Left ventricle myocardium inferior (tissue), 1 donor: ENCODE data around the gene RAB29. TPM values are rescaled to one million over a fixed set of nuclear protein-coding genes. Genes with fewer than 3 reads are reported as not detected.

ENCODE experiments used
- DNase-seq: peaks from one replicate; pipeline ENCODE4 v3.0.0-alpha.2; 2020
- H3K27ac ChIP-seq: fragments of 200-600 bp; replicated peaks from 2 replicates; pipeline ENCODE4 v1.8.0; 2021
- H3K27me3 ChIP-seq: fragments of 200-600 bp; 2 replicates; pipeline ENCODE4 v1.8.0; 2021; ENCODE audit warnings: low read depth
- H3K36me3 ChIP-seq: fragments of 200-600 bp; 2 replicates; pipeline ENCODE4 v1.8.0; 2021
- H3K4me1 ChIP-seq: fragments of 200-600 bp; 2 replicates; pipeline ENCODE4 v1.8.0; 2021
- H3K4me3 ChIP-seq: fragments of 200-600 bp; 2 replicates; pipeline ENCODE4 v1.8.0; 2021; ENCODE audit warnings: mild to moderate bottlenecking, moderate library complexity
- H3K9me3 ChIP-seq: fragments of 200-600 bp; replicated peaks from 2 replicates; pipeline ENCODE4 v1.8.0; 2021
- intact Hi-C: fragments of 100-400 bp; cut with micrococcal nuclease; formaldehyde crosslinking; loops from one replicate; pipeline ENCODE4 v1.11.0; 2022
- total RNA-seq: library from RNA; stranded (reverse); fragmentation: NEBNext Ultra II Directional; extraction: Animal tissue kit (Norgen Biotek cat#: 25700); gene quantifications from one replicate; pipeline ENCODE4 v1.2.1, GENCODE V29; 2021
- TF ChIP-seq, protein P1 (sequence below): fragments of 200-600 bp; IDR thresholded peaks from 2 replicates; pipeline ENCODE4 v1.8.0; 2021; ENCODE audit warnings: antibody characterized with exemption, mild to moderate bottlenecking, borderline replicate concordance
- donor health status: DM: no; HTN: yes; CAD: no; lungs with severe emphysema.

RAB29 gene
- total RNA-seq, 1 donor from 2014 or later, result 13.7 TPM

DNA sequence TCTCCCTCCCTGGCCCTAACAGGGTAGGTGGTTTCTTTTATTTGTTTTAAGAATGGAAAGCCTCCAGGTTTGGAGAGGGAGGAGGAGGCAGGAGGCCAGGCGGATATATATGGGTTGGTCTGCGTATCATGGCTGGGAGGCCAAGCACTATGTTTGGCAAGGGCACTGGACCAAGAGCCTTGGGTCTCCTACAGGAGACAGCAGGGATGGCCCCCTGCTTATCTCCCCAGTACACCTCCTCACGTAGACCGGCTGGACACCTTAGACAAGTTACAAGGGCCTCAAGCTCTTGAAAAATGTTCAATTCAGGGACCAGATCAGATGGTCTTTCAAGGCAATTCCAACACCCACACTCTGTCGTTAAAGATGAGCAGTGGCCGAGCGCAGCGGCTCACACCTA is 26.8 kb upstream of the RAB29 start:
- H3K36me3 ChIP-seq, result peaks cover 70% of the 10 kb centered on the region
- H3K4me1 ChIP-seq, result peaks cover 94% of the 10 kb centered on the region
- TF ChIP-seq, protein P1, sequence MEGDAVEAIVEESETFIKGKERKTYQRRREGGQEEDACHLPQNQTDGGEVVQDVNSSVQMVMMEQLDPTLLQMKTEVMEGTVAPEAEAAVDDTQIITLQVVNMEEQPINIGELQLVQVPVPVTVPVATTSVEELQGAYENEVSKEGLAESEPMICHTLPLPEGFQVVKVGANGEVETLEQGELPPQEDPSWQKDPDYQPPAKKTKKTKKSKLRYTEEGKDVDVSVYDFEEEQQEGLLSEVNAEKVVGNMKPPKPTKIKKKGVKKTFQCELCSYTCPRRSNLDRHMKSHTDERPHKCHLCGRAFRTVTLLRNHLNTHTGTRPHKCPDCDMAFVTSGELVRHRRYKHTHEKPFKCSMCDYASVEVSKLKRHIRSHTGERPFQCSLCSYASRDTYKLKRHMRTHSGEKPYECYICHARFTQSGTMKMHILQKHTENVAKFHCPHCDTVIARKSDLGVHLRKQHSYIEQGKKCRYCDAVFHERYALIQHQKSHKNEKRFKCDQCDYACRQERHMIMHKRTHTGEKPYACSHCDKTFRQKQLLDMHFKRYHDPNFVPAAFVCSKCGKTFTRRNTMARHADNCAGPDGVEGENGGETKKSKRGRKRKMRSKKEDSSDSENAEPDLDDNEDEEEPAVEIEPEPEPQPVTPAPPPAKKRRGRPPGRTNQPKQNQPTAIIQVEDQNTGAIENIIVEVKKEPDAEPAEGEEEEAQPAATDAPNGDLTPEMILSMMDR, result no peak
- no peaks in the 10 kb centered on the region for H3K9me3 ChIP-seq
- peak overlapping the region; percentile 36 for H3K4me3 ChIP-seq
- intact Hi-C loops, result loop anchor here (10.0 kb wide), 1 partner anchor 113 kb away; no protein-coding TSS in a partner anchor
- peak overlapping the region; percentile 72 for H3K27ac ChIP-seq
- H3K27me3 ChIP-seq, result no peaks in the 10 kb centered on the region
- DNase-seq, result no peak

- DNase-seq, result no peak
- H3K27ac ChIP-seq, result peak overlapping the region; percentile 72
- no peaks in the 10 kb centered on the region for H3K9me3 ChIP-seq
- H3K36me3 ChIP-seq, result peaks cover 71% of the 10 kb centered on the region
- peak overlapping the region; percentile 36 for H3K4me3 ChIP-seq
- no peaks in the 10 kb centered on the region for H3K27me3 ChIP-seq
- intact Hi-C loops, result loop anchor here (10.0 kb wide), 1 partner anchor 114 kb away; no protein-coding TSS in a partner anchor
- H3K4me1 ChIP-seq, result peaks cover 90% of the 10 kb centered on the region
- TF ChIP-seq, protein P1, result no peak
Measured at GRCh38 chr1:205800981-205801703, 25.9 kb upstream of the RAB29 start.

- Histone ChIP-seq H3K27ac (peak overlapping the region; percentile 72), H3K27me3 (no peaks in the 10 kb centered on the region), H3K9me3 (no peaks in the 10 kb centered on the region), H3K4me3 (no peak overlapping the region), H3K4me1 (peaks cover 83% of the 10 kb centered on the region), H3K36me3 (peaks cover 71% of the 10 kb centered on the region)
- intact Hi-C loops, result loop anchor here (10.0 kb wide), 1 partner anchor 114 kb away; no protein-coding TSS in a partner anchor
- TF ChIP-seq, protein P1, result no peak
- DNase-seq, result no peak
Measured at GRCh38 chr1:205800427-205800826, 25.1 kb upstream of the RAB29 start.

GRCh38 chr1:205798577-205798976 is 23.3 kb upstream of the RAB29 start:
- peaks cover 80% of the 10 kb centered on the region for H3K36me3 ChIP-seq
- no peak overlapping the region for H3K4me3 ChIP-seq
- peaks cover 72% of the 10 kb centered on the region for H3K4me1 ChIP-seq
- TF ChIP-seq, protein P1, result no peak
- peak overlapping the region; percentile 41 for H3K27ac ChIP-seq
- DNase-seq, result no peak
- no peaks in the 10 kb centered on the region for H3K9me3 ChIP-seq
- no peaks in the 10 kb centered on the region for H3K27me3 ChIP-seq
- intact Hi-C loops, result loop anchor here (5.0 kb wide), 1 partner anchor 169 kb away; no protein-coding TSS in a partner anchor

GRCh38 chr1:205797168-205797567 is 21.9 kb upstream of the RAB29 start:
- intact Hi-C loops, result loop anchor here (5.0 kb wide), 1 partner anchor 170 kb away; no protein-coding TSS in a partner anchor
- H3K4me1 ChIP-seq, result peaks cover 66% of the 10 kb centered on the region
- no peaks in the 10 kb centered on the region for H3K9me3 ChIP-seq
- peak overlapping the region; percentile 41 for H3K27ac ChIP-seq
- peaks cover 92% of the 10 kb centered on the region for H3K36me3 ChIP-seq
- H3K27me3 ChIP-seq, result no peaks in the 10 kb centered on the region
- TF ChIP-seq, protein P1, result no peak
- no peak overlapping the region for H3K4me3 ChIP-seq
- no peak for DNase-seq
